T-cell (primary cell): ENCODE results near the gene ASPG. TPM values are rescaled to one million over a fixed set of nuclear protein-coding genes. Genes with fewer than 3 reads are reported as not detected.

Experiments
- ATAC-seq, 4 experiments: fragments of 200-7000 bp in 3 of 4; fragments of 150-1000 bp in 1 of 4; cut with Tn5 transposase; replicated peaks in 1 of 4; 1 replicate in 3 of 4; 2 replicates in 1 of 4; pipeline ENCODE4 v1.10.0; 2021; ENCODE audit warnings: moderate library complexity in 3 of 4, mild to moderate bottlenecking in 2 of 4, moderate number of reproducible peaks in 1 of 4
- CTCF ChIA-PET, 2 donors: fragments of 300-600 bp; sonication (Branson Sonifier 250); formaldehyde crosslinking; loops; one replicate each; lab custom pipeline; 2022; ENCODE audit warnings: antibody characterized with exemption in 2 of 2; lab: Charles Lee
- POLR2A ChIA-PET, 2 donors: fragments of 300-600 bp; sonication (Branson Sonifier 250); formaldehyde crosslinking; loops; one replicate each; lab custom pipeline; 2022; ENCODE audit warnings: antibody characterized with exemption in 2 of 2; lab: Charles Lee
- DNase-seq, 35 experiments: peaks; one replicate each; pipeline versions ENCODE4 v3.0.0 to v3.0.0-alpha.2; 2013 to 2023
- H3K27ac ChIP-seq: one replicate; pipeline ENCODE4 v1.5.1; 2013; ENCODE audit warnings: low read length
- H3K27me3 ChIP-seq, 2 experiments: replicated peaks in 1 of 2; 1 replicate in 1 of 2; 2 replicates in 1 of 2; pipeline versions ENCODE4 v1.6.1 to v1.7.0; 2013; ENCODE audit warnings: low read length in 1 of 2, mixed read lengths in 1 of 2; ENCODE audit not compliant: control insufficient read depth in 2 of 2, insufficient read depth in 2 of 2; ENCODE audit errors: extremely low read depth in 1 of 2
- H3K36me3 ChIP-seq, 2 donors: 1 replicate in 1 of 2; 2 replicates in 1 of 2; pipeline versions ENCODE4 v1.6.1 to v1.7.0; 2013; ENCODE audit warnings: low read length in 1 of 2; ENCODE audit not compliant: control insufficient read depth in 2 of 2, insufficient read depth in 1 of 2; ENCODE audit errors: extremely low read depth in 1 of 2
- H3K4me1 ChIP-seq, 2 experiments: 1 replicate in 1 of 2; 2 replicates in 1 of 2; pipeline versions ENCODE4 v1.6.1 to v1.7.0; 2013; ENCODE audit warnings: low read length in 2 of 2, mixed read lengths in 1 of 2; ENCODE audit not compliant: insufficient read depth in 2 of 2, control insufficient read depth in 1 of 2; ENCODE audit errors: extremely low read depth in 1 of 2
- H3K4me3 ChIP-seq, 2 donors: 1 replicate in 1 of 2; 2 replicates in 1 of 2; pipeline versions ENCODE4 v1.5.1 to v1.7.0; 2013; ENCODE audit warnings: mild to moderate bottlenecking in 2 of 2, low read length in 1 of 2, moderate library complexity in 1 of 2; ENCODE audit not compliant: control insufficient read depth in 1 of 2; ENCODE audit errors: extremely low read depth in 1 of 2
- H3K9me3 ChIP-seq: 2 replicates; pipeline ENCODE4 v1.7.0; 2013
- H3K27ac Mint-ChIP-seq, 2 donors: one replicate each; pipeline ENCODE4 v1.8.0; 2020 to 2021; ENCODE audit warnings: mild to moderate bottlenecking in 2 of 2, mixed read lengths in 2 of 2
- H3K27me3 Mint-ChIP-seq, 2 donors: one replicate each; pipeline ENCODE4 v1.8.0; 2021 to 2022; ENCODE audit warnings: mixed read lengths in 2 of 2
- H3K36me3 Mint-ChIP-seq: one replicate; pipeline ENCODE4 v1.8.0; 2021; ENCODE audit warnings: mixed read lengths
- H3K4me1 Mint-ChIP-seq, 3 donors: one replicate each; pipeline ENCODE4 v1.8.0; 2020 to 2022; ENCODE audit warnings: mixed read lengths in 3 of 3, mild to moderate bottlenecking in 1 of 3
- H3K4me3 Mint-ChIP-seq, 3 donors: one replicate each; pipeline ENCODE4 v1.8.0; 2020 to 2022; ENCODE audit warnings: mild to moderate bottlenecking in 3 of 3, mixed read lengths in 3 of 3, moderate library complexity in 3 of 3
- H3K9me3 Mint-ChIP-seq, 3 donors: one replicate each; pipeline ENCODE4 v1.8.0; 2020 to 2022; ENCODE audit warnings: mixed read lengths in 3 of 3
- WGBS: methylation state at CpG from one replicate; pipeline ENCODE4 v1.1.5; 2013; ENCODE audit warnings: missing lambda C conversion rate; ENCODE audit not compliant: insufficient coverage; 5-methylcytosine and 5-hydroxymethylcytosine counted together
- total RNA-seq, 35 experiments: library from RNA in 6 of 35; stranded (reverse) in 6 of 35; fragments of 120-200 nt in 1 of 35; gene quantifications; one replicate each; pipeline versions ENCODE4 v1.2.1 to v1.2.4 and lab custom pipeline; 2013 to 2026

Gene ASPG
- total RNA-seq, 5 donors from 2014 or later (not counting 1 experiment from before 2014, with no cell fraction given): 0.26 to 0.57 (median 0.38) TPM; not detected in 2

GRCh38 chr14:104128981-104129380 lies 43.5 kb downstream of the ASPG start:
- H3K27me3 Mint-ChIP-seq: peaks cover 31 to 57% of the 10 kb centered on the region in 2 donors
- WGBS: no CpG with 5 or more reads among the region's 1 CpG
- CTCF ChIA-PET: no interaction called here

GRCh38 chr14:104129556-104129955 lies 44.1 kb downstream of the ASPG start:
- ChIA-PET CTCF (no interaction called here), POLR2A (no interaction called here)
- H3K9me3 Mint-ChIP-seq: peaks cover 19 to 29% (median 21%) of the 10 kb centered on the region in 3 donors
- no peak overlapping the region for H3K4me3 Mint-ChIP-seq
- DNase-seq (no peak), ATAC-seq (no peak)
- no peaks in the 10 kb centered on the region for H3K36me3 Mint-ChIP-seq
- no peak overlapping the region for H3K27ac Mint-ChIP-seq
- H3K27me3 Mint-ChIP-seq: peaks cover 31 to 63% of the 10 kb centered on the region in 2 donors
- Histone ChIP-seq H3K4me1 (no peaks in the 10 kb centered on the region), H3K4me3 (no peak overlapping the region), H3K27ac (no peak overlapping the region), H3K36me3 (no peaks in the 10 kb centered on the region), H3K9me3 (no peaks in the 10 kb centered on the region), H3K27me3 (peaks cover 0 to 43% of the 10 kb centered on the region in 2 experiments)
- H3K4me1 Mint-ChIP-seq: no peaks in the 10 kb centered on the region
- WGBS: no CpG with 5 or more reads among the region's 1 CpG

More at GRCh38 chr14:104128981-104129380, 43.5 kb downstream of the ASPG start:
- H3K36me3 ChIP-seq: no peaks in the 10 kb centered on the region
- Mint-ChIP-seq H3K4me1 (no peaks in the 10 kb centered on the region), H3K4me3 (no peak overlapping the region), H3K9me3 (peaks cover 21 to 33% (median 23%) of the 10 kb centered on the region in 3 donors), H3K27ac (no peak overlapping the region), H3K36me3 (no peaks in the 10 kb centered on the region)
- H3K27me3 ChIP-seq: peaks cover 0 to 39% of the 10 kb centered on the region in 2 experiments
- POLR2A ChIA-PET: no interaction called here
- H3K4me3 ChIP-seq: no peak overlapping the region
- DNase-seq (no peak), ATAC-seq (no peak)
- H3K9me3 ChIP-seq: no peaks in the 10 kb centered on the region
- H3K27ac ChIP-seq: no peak overlapping the region
- no peaks in the 10 kb centered on the region for H3K4me1 ChIP-seq

GRCh38 chr14:104130974-104131651 lies 45.6 kb downstream of the ASPG start:
- Histone ChIP-seq H3K9me3 (no peaks in the 10 kb centered on the region), H3K27me3 (peaks cover 0 to 56% of the 10 kb centered on the region in 2 experiments), H3K4me3 (no peak overlapping the region), H3K36me3 (no peaks in the 10 kb centered on the region), H3K27ac (no peak overlapping the region), H3K4me1 (no peaks in the 10 kb centered on the region)
- Mint-ChIP-seq H3K27me3 (peaks cover 31 to 68% of the 10 kb centered on the region in 2 donors), H3K27ac (no peak overlapping the region), H3K36me3 (no peaks in the 10 kb centered on the region), H3K4me1 (peaks cover 0 to 5% (median 0%) of the 10 kb centered on the region in 3 donors), H3K4me3 (no peak overlapping the region), H3K9me3 (peaks cover 14 to 24% (median 16%) of the 10 kb centered on the region in 3 donors)
- CTCF ChIA-PET: no interaction called here
- ATAC-seq (no peak), DNase-seq (no peak)
- WGBS: 29% methylated on average over 9 of the region's 11 CpGs
- POLR2A ChIA-PET: no interaction called here

GRCh38 chr14:104131968-104132732 lies 46.6 kb downstream of the ASPG start:
- H3K4me1 ChIP-seq: peaks cover 0 to 7% of the 10 kb centered on the region in 2 experiments
- Mint-ChIP-seq H3K4me1 (peaks cover 4 to 9% (median 4%) of the 10 kb centered on the region in 3 donors), H3K4me3 (no peak overlapping the region), H3K9me3 (peaks cover 9 to 16% (median 11%) of the 10 kb centered on the region in 3 donors), H3K27ac (no peak overlapping the region), H3K27me3 (peaks cover 26 to 66% of the 10 kb centered on the region in 2 donors), H3K36me3 (no peaks in the 10 kb centered on the region)
- H3K27me3 ChIP-seq: peaks cover 0 to 63% of the 10 kb centered on the region in 2 experiments
- ChIA-PET CTCF (no interaction called here), POLR2A (no interaction called here)
- ATAC-seq: no peak
- H3K36me3 ChIP-seq: no peaks in the 10 kb centered on the region
- 65% methylated on average over 15 of the region's 23 CpGs for WGBS
- no peak for DNase-seq
- no peak overlapping the region for H3K27ac ChIP-seq
- H3K9me3 ChIP-seq: no peaks in the 10 kb centered on the region
- no peak overlapping the region for H3K4me3 ChIP-seq

- no peaks in the 10 kb centered on the region for H3K9me3 ChIP-seq
- ChIA-PET CTCF (interaction anchor here in 1 of 2 donors (0.7 kb wide), 1 partner anchor 209 kb away, joined by 5 read pairs; no protein-coding TSS in a partner anchor), POLR2A (interaction anchor here in 1 of 2 donors (0.6 kb wide), 1 partner anchor 294 kb away, joined by 4 read pairs; no protein-coding TSS in a partner anchor)
- H3K36me3 ChIP-seq: no peaks in the 10 kb centered on the region
- no peak overlapping the region for H3K27ac ChIP-seq
- H3K27me3 ChIP-seq: peaks cover 0 to 67% of the 10 kb centered on the region in 2 experiments
- H3K4me1 ChIP-seq: peaks cover 0 to 14% of the 10 kb centered on the region in 2 experiments
- Mint-ChIP-seq H3K36me3 (no peaks in the 10 kb centered on the region), H3K9me3 (peaks cover 8 to 15% (median 11%) of the 10 kb centered on the region in 3 donors), H3K4me3 (no peak overlapping the region), H3K27ac (no peak overlapping the region), H3K4me1 (peaks cover 4 to 10% (median 7%) of the 10 kb centered on the region in 3 donors), H3K27me3 (peaks cover 21 to 65% of the 10 kb centered on the region in 2 donors)
- DNase-seq: no peak
- no peak for ATAC-seq
- no peak overlapping the region for H3K4me3 ChIP-seq
- WGBS: 80% methylated on average over 1 of the region's 7 CpGs
These were observed 47.5 kb downstream of the ASPG start for GRCh38 chr14:104132981-104133380.

GRCh38 chr14:104133496-104133895 lies 48.0 kb downstream of the ASPG start:
- ChIA-PET CTCF (interaction anchor here in 1 of 2 donors (0.7 kb wide), 1 partner anchor 208 kb away, joined by 5 read pairs; no protein-coding TSS in a partner anchor), POLR2A (interaction anchor here in 1 of 2 donors (0.5 to 0.6 kb wide), 2 partner anchors 111 to 293 kb away, joined by 4 read pairs; no protein-coding TSS in a partner anchor)
- no peaks in the 10 kb centered on the region for H3K9me3 ChIP-seq
- no peak for ATAC-seq
- no CpG with 5 or more reads among the region's 9 CpGs for WGBS
- no peaks in the 10 kb centered on the region for H3K36me3 ChIP-seq
- H3K4me1 ChIP-seq: peaks cover 0 to 16% of the 10 kb centered on the region in 2 experiments
- no peaks in the 10 kb centered on the region for H3K36me3 Mint-ChIP-seq
- no peak for DNase-seq
- peaks cover 4 to 10% (median 7%) of the 10 kb centered on the region in 3 donors for H3K4me1 Mint-ChIP-seq
- peaks cover 0 to 69% of the 10 kb centered on the region in 2 experiments for H3K27me3 ChIP-seq
- H3K27me3 Mint-ChIP-seq: peaks cover 21 to 65% of the 10 kb centered on the region in 2 donors
- no peak overlapping the region for H3K4me3 Mint-ChIP-seq
- H3K27ac ChIP-seq: no peak overlapping the region
- H3K9me3 Mint-ChIP-seq: peaks cover 8 to 14% (median 8%) of the 10 kb centered on the region in 3 donors
- H3K27ac Mint-ChIP-seq: no peak overlapping the region
- H3K4me3 ChIP-seq: peak overlapping the region in 1 of 2 donors; percentile 1
